Left cardiac atrium (tissue), 4 donors: ENCODE results near the gene ORAI3. TPM values are rescaled to one million over a fixed set of nuclear protein-coding genes. Genes with fewer than 3 reads are reported as not detected.
"Not testable (repeated sequence)": the region's sequence is repeated elsewhere in the genome, so short reads cannot be mapped to it uniquely, and the experiment has no call there.

Experiments
- ATAC-seq, 2 donors: fragments of 200-7000 bp; cut with Tn5 transposase; one replicate each; pipeline ENCODE4 v1.9.1; 2020; ENCODE audit warnings: mild to moderate bottlenecking in 2 of 2, moderate library complexity in 2 of 2
- DNase-seq: peaks from one replicate; pipeline ENCODE4 v3.0.0-alpha.2; 2020
- intact Hi-C, 2 donors: fragments of 100-400 bp; cut with DNase I; formaldehyde crosslinking; loops; one replicate each; pipeline versions ENCODE4 v1.14.1 to v1.15.1; 2022 to 2023
- total RNA-seq, 2 donors: library from RNA; stranded (reverse); fragmentation: NEBNext Ultra II Directional; extraction: Animal tissue kit (Norgen Biotek cat#: 25700); gene quantifications; one replicate each; pipeline ENCODE4 v1.2.1, GENCODE V29; 2021
- donor health status: DM: no; HTN: yes; CAD: no.
- donor health status: DM: no; HTN: yes; CAD: no; lungs with severe emphysema.
- donor health status: DM: yes; HTN: yes; CAD: no.
- donor health status: Dilated cardiomyopathy.

The ORAI3 gene
- total RNA-seq, 2 donors from 2014 or later: 8.8 to 14.2 TPM

DNA sequence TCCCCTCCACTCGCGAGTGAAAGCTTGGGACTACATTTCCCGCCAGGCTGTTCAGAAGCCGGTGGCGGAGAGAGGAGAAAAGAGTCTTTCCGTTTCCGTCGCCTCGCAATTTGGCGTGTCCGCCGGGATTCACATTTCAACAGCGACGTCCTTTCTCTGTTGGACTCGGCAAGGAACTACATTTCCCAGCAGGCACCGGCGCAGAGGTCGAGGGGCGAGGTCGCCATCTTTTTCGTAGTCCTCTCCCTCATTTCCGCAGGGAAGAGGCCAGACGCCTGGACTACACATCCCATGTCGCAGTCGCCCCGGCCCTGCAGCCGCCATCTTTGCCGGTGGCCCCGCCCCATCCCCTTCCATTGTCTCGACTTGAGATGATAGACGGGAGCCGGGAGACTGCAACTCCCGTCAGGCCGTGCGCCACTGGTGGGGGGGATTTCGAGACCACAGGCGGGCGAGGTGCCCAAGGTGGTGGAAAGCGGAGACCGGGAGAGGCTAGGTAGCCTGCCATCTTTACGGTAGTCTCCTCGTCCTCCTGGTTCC lies 26.4 kb upstream of the ORAI3 start:
- peak; percentile 83 to 90 for ATAC-seq
- peak; percentile 100 for DNase-seq
- intact Hi-C loops: no loop called here

DNA sequence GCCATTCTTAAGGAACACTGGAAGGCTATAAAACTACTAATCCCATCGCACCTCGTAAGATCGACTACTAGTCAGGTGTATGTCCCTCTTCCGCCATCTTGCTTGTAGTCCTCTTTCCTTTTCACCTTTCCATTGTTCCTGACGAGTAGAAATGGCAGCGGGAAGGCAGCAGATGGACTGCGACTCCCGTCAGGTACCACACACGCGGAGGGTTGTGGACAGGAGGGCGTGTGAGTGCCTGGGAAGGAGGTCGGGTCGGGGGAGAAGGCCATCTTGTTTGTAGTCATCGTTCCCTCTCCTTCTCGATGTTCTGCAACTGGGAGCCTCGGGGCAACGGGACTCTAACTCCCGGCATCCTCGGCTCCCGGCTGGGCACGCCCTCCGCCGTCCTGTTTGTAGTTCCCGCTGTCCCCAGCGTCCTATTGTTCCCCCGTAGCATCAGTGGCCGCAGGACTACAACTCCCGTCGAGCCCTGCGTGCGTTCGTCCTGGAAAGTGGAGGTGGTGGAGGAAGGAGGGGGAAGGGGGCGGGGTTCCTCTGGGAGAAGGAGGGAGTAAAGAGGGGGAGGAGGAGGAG lies 25.8 kb upstream of the ORAI3 start:
- ATAC-seq: peak; percentile 81 to 88
- intact Hi-C loops: no loop called here

DNA sequence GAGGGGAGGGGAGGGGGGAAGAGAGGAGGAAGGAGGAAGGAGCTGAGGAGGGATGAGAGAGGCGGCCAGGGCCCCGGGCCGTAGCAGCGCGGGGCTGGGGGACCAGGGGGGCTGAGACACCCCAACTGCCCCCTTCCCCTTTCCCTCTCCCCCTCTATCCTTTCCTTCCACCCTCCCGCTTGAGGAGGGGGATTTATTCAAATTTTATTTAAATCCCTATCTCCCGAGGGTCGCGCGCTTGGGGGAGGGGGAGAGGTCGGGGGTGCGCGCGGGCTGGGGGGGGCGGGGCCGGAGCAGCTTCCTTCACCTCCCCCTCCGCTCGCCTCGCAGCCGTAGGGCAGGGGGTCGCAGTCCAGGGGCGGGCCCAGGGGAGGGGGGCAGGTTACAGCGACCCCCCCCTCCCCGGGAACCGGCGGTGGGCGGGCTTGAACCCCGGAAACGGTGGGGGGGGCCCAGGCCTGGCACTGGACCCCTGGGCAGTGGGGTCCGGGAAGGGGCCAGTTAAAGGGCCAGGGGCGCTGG lies 25.3 kb upstream of the ORAI3 start, which contains the start of gene FBXL19:
Gene FBXL19 (plus strand): TSS at position 19 of the 522 bp plus-strand sequence. CDS start 2,183 bp downstream, outside the sequence.
- DNase-seq (no peak), ATAC-seq (no peak)
- intact Hi-C loops: no loop called here

More for the DNA sequence above, 25.8 kb upstream of the ORAI3 start:
- DNase-seq: peak; percentile 100

DNA sequence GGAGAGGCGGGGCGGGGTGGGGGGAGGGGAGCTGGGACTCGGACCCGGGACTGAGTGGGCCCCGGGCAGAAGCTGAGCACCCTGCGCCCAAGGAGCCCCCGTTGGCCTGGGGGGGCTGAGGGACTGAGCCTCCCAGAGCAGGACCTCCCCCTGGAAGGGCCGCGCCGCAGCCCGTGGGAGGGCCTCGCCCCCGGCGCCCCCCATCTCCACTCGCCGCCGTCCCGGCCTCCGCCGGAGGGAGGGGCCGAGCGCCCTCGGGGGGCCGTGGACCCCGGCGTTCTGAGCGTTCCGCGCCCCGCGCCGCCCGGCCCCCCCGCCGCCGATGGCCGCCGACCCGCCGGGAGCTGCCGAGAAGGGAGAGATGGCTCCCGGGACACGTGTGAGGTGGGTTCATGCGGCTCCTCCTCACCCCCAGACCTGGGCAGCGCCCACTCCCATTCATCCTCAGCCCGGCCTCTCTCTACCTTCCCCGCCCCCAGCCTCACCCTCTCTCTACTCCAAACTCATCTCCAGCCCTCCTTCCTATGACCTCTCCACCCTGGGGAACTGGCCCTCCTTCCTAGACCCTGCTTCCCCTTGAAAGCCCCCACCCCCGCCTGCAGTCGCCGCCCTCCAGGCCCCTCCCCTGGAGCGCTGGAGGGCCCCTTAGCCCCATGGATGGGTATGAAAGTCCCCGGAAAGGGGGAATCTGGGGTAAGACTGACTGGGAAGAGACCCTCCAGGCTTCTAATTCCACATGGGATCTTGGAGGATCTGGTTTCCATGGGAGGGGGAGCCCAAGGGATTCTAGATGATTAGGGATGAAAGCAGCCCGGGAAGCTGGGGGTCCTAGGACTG lies 24.6 kb upstream of the ORAI3 start:
- intact Hi-C loops: no loop called here
- DNase-seq (no peak), ATAC-seq (no peak)

DNA sequence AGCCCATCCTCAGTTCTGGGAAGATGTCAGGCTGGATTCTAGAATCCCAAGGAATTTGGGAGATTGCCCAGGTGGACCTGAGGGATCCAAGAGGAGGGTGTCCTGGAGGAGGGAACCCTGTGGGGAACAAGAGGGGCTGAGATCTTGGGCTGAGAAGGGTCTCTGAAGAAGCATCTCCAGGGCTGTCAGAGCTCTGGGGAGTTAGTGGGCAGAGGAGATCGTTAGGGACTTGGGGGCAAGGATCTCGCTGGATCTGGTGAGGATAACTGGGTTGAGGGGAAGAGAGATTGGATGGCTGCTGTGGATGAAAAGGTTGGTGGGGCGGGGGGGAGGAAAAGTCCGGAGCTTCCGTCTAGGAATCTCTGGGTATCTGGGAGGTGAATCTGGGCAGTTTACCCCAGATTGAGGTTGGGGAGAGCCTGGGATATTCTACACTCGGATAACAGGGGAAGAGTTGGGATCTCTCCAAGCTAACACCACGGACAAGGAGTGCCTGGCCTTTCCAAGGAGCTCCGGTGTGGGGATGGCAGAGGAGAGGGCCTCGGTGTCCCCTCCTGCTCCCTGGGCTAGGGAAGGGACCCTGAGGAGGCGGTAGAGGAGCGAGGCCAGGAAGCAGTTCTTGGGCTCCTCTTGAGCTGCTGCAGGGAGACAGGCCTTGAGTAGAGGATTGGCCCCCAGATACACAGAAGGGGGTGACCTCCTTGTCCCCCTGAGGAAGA lies 23.8 kb upstream of the ORAI3 start:
- DNase-seq (no peak), ATAC-seq (no peak)

DNA sequence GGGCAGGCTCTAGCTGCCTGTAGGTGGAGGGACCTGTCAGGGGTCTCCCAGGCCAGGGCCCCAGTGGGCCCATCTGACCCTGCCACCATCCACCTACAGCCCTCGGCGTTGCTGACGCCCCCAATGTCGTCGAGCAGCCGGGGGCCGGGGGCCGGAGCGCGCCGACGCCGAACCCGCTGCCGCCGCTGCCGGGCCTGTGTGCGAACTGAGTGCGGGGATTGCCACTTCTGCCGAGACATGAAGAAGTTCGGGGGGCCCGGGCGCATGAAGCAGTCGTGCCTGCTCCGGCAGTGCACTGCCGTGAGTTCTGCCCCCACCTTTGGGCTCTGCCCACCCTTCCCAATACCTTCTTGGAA lies 23.3 kb upstream of the ORAI3 start:
- ATAC-seq (no peak), DNase-seq (no peak)
- intact Hi-C loops: no loop called here

More for the DNA sequence above, 23.8 kb upstream of the ORAI3 start:
- intact Hi-C loops: no loop called here

DNA sequence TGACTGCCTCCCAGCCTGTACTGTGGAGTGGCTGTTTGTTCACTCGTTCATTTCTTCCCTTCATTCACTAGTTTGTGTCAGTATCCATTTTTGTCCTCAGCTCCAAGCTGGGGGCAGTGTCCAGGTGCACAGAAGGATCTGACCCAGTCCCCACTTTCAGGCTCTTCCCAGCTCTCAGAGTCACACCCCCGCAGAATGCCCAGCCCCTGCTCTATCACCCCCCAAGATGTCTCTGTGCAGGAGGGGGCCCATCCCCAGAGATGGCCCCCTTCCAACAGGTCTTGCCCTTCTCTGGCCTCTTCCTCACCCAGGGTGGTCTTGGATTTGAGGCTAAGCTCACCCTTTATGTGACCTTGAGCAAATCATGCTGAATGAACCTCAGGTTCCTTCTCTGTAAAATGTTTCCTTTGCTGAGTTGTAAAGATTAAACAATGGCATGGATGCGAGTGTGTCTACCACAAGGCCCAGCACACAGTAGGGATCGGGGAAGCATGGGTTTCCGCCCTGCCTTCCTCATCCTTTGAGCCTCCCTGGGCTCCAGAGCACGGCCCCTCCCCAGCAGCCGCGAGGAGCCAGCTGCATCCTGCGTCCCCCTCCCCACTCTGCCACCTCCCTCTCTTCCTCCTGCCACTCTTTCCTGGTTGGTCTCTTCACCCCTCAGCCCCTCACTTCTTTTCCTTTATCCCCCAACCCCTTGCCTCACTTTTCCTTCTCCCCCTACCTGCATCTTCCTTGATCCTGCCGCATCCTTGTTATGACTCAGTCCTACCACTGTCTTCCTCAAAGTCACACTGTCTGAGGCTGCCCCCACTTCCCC lies 22.7 kb upstream of the ORAI3 start:
- no peak for ATAC-seq
- intact Hi-C loops: no loop called here
- no peak for DNase-seq

DNA sequence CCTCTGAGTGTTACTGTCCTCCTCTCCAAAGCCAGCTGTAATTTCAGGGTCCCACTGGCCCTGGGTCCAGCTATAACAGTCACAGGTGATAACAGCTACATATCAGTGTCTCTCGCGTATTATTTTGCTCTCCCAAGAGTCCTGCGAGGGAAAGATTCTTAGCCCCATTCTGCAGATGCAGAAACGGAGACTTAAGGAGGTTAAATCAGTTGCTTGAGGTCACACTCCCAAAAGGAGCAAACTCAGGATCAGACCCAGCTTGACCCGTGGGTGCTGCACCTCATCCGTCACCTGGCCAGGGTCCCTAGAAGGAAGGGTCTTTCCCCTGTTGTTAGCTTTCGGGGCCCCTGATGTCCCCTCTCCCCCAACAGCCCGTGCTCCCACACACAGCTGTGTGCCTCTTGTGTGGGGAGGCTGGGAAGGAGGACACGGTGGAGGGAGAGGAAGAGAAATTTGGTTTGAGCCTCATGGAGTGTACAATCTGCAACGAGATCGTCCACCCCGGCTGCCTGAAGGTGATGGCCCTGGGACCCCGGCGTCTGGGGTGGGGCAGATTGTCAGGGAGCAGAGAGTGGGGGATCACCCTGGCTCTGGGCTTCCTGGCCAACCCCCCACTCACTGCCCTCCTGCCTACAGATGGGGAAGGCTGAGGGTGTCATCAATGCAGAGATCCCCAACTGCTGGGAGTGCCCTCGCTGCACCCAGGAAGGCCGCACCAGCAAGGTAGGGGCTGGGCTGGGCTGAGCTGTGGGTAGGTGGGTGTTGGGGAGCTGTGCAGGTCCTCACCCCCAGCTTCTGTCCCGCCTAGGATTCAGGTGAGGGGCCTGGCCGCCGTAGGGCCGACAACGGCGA lies 21.7 kb upstream of the ORAI3 start:
- ATAC-seq (no peak), DNase-seq (no peak)
- intact Hi-C loops: no loop called here

DNA sequence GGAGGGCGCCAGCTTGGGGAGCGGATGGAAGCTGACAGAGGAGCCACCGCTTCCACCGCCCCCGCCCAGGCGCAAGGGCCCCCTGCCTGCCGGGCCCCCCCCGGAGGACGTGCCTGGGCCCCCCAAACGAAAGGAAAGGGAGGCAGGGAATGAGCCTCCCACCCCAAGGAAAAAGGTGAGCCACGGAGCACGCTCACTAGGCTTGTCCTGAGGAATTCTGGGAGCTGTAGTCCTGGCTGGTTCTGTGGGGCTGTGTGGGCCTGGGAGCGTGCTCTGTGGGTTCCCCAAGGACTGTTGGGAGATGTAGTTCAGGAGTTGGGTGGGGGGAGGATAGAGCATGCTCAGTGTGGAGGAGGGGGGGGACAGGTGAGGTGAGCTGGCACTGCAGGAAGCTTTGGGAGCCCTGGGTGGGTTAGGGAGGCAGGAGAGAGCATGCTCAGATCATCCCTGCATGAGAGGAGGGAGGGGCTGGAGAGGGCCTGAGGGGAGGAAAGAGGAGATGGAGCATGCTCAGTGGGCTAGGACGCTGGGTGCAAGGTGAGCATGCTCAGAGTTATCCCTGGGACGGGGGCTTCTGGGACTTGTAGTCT lies 21.0 kb upstream of the ORAI3 start:
- ATAC-seq: peak; percentile 6 to 30
- DNase-seq: peak; percentile 56
- intact Hi-C loops: no loop called here

DNA sequence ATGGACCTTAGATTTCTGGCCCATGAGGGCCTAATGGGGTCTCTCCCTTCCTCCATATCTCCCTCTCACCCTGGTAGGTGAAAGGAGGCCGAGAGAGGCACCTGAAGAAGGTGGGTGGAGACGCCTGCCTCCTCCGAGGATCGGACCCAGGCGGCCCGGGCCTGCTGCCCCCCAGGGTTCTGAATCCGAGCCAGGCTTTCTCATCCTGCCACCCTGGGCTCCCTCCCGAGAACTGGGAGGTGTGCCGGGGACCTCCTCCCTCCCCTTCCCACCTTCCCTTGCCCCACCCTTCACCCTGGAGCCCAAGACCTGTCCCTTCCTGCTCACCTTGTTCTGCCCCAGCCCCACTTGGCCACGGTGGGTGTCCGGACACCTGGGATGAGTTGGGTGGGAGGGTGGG lies 20.5 kb upstream of the ORAI3 start:
- intact Hi-C loops: no loop called here
- DNase-seq: no peak
- no peak for ATAC-seq

DNA sequence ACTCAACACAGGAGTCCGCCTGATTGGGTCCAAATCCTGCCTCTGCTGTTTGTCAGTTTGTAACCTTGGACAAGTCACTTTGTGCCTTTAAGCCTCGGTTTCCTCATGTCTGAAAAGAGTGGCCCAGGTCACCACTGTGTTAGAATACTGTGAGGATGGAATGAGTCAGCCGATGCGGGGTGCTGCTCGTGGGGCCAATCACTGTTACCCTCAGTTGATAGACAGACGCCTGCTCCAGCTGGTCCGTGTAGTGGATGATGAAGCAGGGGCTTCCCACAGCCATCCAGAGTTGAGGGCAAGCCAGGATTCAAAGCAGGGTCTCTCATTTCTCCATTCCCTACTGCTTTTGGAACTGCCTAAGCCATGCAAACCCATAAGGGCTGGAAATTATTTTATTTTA lies 19.7 kb upstream of the ORAI3 start:
- ATAC-seq (no peak), DNase-seq (no peak)
- intact Hi-C loops: no loop called here

DNA sequence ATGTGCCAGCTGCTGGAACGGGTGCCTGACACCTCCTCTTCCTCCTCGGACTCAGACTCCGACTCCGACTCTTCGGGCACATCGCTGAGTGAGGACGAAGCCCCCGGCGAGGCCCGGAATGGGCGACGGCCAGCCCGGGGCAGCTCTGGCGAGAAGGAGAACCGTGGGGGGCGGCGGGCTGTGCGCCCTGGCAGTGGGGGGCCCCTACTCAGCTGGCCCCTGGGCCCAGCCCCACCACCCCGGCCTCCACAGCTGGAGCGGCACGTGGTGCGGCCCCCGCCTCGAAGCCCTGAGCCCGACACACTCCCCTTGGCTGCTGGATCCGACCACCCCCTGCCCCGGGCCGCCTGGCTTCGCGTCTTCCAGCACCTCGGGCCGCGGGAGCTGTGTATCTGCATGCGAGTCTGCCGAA lies 18.7 kb upstream of the ORAI3 start:
- ATAC-seq (no peak), DNase-seq (no peak)
- intact Hi-C loops: no loop called here

DNA sequence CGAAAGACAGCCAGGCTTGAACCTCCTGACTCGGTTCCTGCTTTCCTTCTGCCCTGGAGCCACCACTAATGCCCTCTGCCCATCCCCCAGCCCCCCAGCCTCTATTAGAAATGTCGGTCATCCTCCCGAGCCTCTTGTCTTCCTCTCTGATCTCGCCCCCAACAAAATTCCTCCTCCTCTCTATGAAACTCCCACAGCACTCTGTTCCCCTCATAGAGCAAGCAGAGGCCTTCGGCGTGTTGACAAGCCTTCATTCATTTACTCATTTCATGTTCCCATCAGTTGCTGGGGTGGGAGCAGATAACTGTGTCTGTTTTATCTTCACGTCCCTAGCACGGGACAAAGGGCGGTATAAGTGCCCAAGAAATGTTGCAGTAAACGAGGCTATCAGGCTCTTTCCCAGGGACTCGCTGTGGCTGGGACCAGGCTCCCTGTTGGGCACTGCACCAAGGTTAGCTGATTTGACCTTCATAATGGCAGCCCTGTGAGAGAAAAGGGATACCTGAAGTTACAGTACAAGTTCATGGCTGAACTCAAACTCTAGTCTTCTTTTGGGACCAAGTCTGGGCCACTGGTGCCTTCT lies 17.7 kb upstream of the ORAI3 start:
- intact Hi-C loops: no loop called here
- no peak for DNase-seq
- no peak for ATAC-seq

DNA sequence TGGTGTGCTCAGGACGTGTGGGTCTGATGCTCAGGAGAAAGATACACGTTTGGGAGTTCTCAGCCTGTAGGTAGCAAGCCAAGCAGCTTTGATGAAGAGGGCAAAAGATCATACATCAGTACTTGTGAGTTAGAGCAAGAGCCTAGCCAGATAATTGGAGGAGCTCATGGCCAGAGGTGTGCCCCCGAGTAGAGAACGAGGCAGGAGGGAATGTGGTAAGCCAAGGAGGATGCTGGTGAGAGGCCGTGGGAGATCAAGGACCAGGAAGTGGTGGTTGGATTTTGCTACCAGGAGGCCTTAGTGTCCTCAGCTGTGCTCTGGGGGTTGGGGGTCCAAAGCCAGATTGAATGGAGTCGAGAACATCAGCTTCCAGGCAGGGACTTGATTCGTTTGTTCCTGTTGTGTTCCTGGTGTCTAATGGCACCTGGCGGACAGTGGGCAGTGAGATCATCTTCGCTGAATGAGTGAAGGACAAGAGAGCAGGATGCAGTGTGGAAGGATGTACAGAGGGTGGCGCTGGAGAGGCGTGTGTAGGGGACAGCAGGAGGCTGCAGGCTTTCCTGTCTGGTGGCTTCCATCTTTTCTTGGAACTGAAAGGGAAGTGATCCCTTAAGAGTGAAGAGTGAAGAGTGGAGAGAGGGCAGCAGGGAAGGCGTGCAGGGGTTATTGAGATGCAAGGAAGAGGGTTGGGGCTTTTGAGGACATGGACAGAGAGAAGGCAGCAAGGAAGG lies 13.9 kb upstream of the ORAI3 start:
- no peak for DNase-seq
- peak in 1 of 2 donors; percentile 20 for ATAC-seq
- intact Hi-C loops: no loop called here

DNA sequence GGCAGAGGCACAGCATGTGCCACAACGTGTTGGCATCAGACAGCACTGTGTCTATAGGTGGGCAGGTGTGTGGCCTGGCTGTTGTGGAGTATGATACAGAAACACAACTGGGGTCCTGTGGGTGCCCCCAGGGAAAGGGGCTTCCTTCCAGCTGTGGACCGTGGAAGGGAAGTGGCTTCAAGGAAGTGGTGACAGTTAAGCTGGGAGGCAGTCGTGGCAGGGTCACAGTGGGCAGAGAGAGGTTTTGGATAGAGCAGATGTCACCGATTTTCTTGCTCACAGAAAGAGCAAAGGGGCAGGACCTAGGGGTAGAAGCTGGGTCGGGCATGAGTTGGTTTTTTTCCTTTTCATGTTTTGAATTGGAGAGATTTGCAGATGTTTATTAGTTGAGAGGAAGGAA lies 11.2 kb upstream of the ORAI3 start:
- ATAC-seq (no peak), DNase-seq (no peak)
- intact Hi-C loops: no loop called here

DNA sequence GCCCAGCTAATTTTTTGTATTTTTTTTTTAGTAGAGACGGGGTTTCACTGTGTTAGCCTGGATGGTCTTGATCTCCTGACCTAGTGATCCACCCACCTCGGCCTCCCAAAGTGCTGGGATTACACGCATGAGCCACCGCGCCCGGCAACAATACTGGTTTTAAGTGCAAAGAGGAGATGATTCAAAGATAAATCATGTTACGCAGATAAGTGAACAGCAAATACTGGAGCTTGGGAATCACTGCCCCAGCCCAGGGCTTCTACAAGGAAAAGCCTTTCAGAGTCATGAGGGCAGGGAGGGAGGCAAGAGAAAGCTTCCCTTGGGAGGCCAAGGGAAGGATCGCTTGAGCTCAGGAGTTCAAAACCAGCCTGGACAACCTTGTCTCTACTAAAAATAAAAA lies 9.3 kb upstream of the ORAI3 start:
- ATAC-seq, DNase-seq, intact Hi-C loops: not testable (repeated sequence)
